SU-DHL-6 (cell line): ENCODE results near the gene CNKSR3.

Source experiments
- EZH2phosphoT487 ChIP-seq: fragments of 200-600 bp; sonication (generic), shearing (Covaris generic); conservative IDR thresholded peaks from 2 replicates; pipeline ENCODE4 v1.6.1; 2018; ENCODE audit warnings: mild to moderate bottlenecking, antibody characterized with exemption, low read length, moderate library complexity, mixed read lengths
- TF ChIP-seq, protein P1 (sequence below): fragments of 200-600 bp; sonication (generic); IDR thresholded peaks from one replicate; pipeline ENCODE4 v1.5.1; 2017; ENCODE audit warnings: antibody characterized with exemption, mild to moderate bottlenecking, low read length, moderate library complexity; ENCODE audit not compliant: insufficient read depth, poor library complexity, severe bottlenecking

DNA sequence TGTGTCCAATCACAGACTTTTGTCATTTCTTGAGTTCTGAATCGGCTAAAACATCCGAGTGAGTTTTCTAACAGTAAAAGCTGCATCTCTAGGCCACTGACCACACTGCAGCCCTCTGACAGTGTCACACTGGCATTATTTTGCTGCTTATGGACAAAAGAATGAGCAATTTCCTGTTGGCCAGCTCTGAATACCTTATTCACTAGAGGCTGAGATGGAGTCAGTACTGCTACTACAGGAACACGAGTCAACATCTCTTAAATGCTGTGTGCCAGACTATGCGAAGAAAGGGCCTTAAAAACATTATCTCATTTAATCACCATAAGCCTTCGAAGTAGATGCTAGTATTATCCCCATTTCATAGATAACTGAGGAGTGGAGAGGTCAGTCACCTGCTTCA is 111.4 kb downstream of the CNKSR3 start:
- TF ChIP-seq, protein P1, sequence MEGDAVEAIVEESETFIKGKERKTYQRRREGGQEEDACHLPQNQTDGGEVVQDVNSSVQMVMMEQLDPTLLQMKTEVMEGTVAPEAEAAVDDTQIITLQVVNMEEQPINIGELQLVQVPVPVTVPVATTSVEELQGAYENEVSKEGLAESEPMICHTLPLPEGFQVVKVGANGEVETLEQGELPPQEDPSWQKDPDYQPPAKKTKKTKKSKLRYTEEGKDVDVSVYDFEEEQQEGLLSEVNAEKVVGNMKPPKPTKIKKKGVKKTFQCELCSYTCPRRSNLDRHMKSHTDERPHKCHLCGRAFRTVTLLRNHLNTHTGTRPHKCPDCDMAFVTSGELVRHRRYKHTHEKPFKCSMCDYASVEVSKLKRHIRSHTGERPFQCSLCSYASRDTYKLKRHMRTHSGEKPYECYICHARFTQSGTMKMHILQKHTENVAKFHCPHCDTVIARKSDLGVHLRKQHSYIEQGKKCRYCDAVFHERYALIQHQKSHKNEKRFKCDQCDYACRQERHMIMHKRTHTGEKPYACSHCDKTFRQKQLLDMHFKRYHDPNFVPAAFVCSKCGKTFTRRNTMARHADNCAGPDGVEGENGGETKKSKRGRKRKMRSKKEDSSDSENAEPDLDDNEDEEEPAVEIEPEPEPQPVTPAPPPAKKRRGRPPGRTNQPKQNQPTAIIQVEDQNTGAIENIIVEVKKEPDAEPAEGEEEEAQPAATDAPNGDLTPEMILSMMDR = no peak
- no peak for TF ChIP-seq EZH2phosphoT487
